ACHN (cell line): ENCODE data around the gene GSPT2.
"Not testable (repeated sequence)": the region's sequence is repeated elsewhere in the genome, so short reads cannot be mapped to it uniquely, and the experiment has no call there.

Experiments
- DNase-seq: peaks from one replicate; pipeline ENCODE4 v3.0.0-alpha.2; 2015
- in situ Hi-C: cut with HindIII; loops from 2 replicates; pipeline ENCODE4 v1.10.0; 2017; ENCODE audit warnings: low sequenced_read_pairs, low pct_ligation_motif_present, low pct_unique_long_range_greater_than_20kb

GSPT2 gene

GRCh38 chrX:51743179-51743957, at the start of gene GSPT2:
Gene GSPT2 (plus strand): TSS chrX:51743442. CDS start chrX:51743627, 185 bp downstream.
- in situ Hi-C loops = no loop called here
- peak; percentile 61 for DNase-seq

DNA sequence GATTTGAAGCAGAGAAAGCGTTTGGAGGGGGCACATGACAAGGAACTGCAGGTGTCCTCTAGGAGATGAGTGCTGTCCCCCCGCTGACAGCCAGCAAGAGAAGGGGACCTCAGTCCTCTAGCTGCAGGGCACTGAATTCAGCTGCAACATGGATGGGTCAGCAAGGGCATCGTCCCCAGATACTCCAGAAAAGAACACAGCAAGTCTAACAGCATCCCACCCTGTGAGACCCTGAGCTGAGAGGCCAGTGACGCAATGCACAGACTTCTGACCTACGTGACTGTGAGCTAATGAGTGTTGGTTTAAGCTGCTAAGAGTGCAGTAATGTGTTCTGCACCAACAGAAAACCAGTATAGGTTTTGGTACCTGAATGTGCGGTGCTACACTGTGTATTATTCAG, 49.0 kb upstream of the GSPT2 start:
- in situ Hi-C loops = no loop called here

GRCh38 chrX:51697397-51697796, 45.8 kb upstream of the GSPT2 start:
- in situ Hi-C loops = no loop called here
- no peak for DNase-seq

More for the DNA sequence above, 49.0 kb upstream of the GSPT2 start:
- no peak for DNase-seq

GRCh38 chrX:51710277-51711164, 32.7 kb upstream of the GSPT2 start, which contains the start of gene CENPVL1:
Gene CENPVL1 (plus strand): TSS chrX:51710512. CDS start chrX:51710512, 0 bp downstream.
- in situ Hi-C loops, DNase-seq: not testable (repeated sequence)

DNA sequence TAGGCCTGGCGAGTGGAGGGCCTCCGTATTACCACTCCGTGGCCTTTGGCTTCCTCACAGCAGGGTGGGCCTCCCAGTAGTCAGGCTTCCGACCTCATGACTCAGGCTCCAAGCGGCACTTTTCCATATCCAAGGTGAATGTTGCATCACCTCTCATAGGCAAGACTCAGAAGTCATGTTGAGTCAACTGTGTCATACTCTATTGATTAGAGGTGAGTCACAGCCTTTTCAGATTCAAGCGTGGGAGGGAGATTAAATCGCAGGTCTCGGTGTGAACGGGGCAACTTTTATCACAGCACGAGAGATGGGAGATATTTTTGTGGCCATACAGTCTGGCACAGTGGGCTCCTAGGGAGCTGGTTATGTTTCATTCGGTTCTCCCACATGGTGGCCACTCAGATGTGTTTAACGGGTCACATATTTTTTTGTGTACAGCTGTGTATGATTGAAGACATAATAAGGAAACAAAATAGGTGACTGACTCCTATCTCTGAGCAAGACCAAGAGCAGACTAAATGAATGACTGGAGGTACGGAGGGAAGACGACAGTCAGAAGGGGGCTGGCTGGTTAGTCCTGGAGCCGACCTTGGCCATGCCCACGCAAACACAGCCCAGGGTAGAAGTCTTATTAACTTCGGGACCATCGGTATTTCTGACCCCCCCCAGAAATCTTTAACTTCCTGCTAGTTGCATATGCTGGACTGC, 30.1 kb upstream of the GSPT2 start:
- in situ Hi-C loops, DNase-seq: not testable (repeated sequence)

- in situ Hi-C loops = no loop called here
- DNase-seq = no peak
Observed at GRCh38 chrX:51728202-51728601, 15.0 kb upstream of the GSPT2 start.

- DNase-seq = no peak
- in situ Hi-C loops = no loop called here
Observed at GRCh38 chrX:51737091-51737490, 6.2 kb upstream of the GSPT2 start.

GRCh38 chrX:51742586-51742985, 656 bp upstream of the GSPT2 start:
- DNase-seq = no peak
- in situ Hi-C loops = no loop called here

GRCh38 chrX:51747671-51748070, 4.4 kb downstream of the GSPT2 start:
- in situ Hi-C loops = no loop called here
- no peak for DNase-seq

GRCh38 chrX:51759055-51759839, 16.0 kb downstream of the GSPT2 start:
- no peak for DNase-seq
- in situ Hi-C loops = no loop called here

DNA sequence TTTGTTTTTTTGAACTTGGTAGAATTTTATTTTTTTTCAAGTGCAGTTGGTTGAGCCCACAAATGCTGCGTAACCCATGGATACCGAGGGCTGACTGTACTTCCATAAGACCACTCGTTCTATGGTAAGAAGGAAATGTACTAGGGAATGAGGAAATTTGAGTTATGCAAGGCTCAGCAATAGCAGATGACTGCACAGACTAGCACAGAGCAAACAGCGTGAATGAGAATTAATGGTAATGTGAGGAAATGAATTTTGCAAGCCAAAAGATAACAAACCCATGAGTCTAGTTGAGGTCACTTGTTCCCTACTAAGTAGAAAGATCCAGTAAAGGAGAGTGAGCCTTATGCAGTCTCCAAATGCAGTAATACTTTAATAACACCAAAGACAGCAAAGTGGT, 17.4 kb downstream of the GSPT2 start:
- no peak for DNase-seq
- in situ Hi-C loops = no loop called here

- in situ Hi-C loops = no loop called here
- no peak for DNase-seq
Observed at GRCh38 chrX:51766546-51766945, 23.3 kb downstream of the GSPT2 start.

GRCh38 chrX:51776851-51777250, 33.6 kb downstream of the GSPT2 start:
- in situ Hi-C loops = no loop called here
- DNase-seq = no peak

GRCh38 chrX:51779306-51779705, 36.1 kb downstream of the GSPT2 start:
- in situ Hi-C loops = no loop called here
- no peak for DNase-seq

DNA sequence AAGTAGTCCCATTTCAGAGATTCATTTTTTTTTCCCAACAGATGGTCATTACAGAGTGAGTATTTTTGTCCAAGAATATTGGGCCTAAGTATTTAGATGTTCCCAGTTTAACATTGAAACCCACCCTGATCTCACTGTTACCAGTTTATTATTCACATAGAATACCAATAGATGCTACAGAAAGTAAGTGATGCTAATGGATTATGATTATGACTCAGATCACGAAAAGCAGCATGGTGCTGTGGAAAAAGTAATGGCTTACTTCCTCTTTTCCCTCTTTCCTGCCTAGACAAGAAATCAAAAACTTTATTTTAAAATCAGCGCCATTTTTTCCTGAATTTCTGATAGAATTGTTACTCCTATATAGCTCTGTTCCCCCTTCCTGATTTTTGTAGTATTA, 51.9 kb downstream of the GSPT2 start:
- in situ Hi-C loops = no loop called here

More for the DNA sequence above, 51.9 kb downstream of the GSPT2 start:
- DNase-seq = no peak
